Left ventricle myocardium inferior (tissue), 1 donor: ENCODE results near the gene PLA2G1B. TPM values are rescaled to one million over a fixed set of nuclear protein-coding genes. Genes with fewer than 3 reads are reported as not detected.

Experiments
- DNase-seq: peaks from one replicate; pipeline ENCODE4 v3.0.0-alpha.2; 2020
- H3K27ac ChIP-seq: fragments of 200-600 bp; replicated peaks from 2 replicates; pipeline ENCODE4 v1.8.0; 2021
- H3K27me3 ChIP-seq: fragments of 200-600 bp; 2 replicates; pipeline ENCODE4 v1.8.0; 2021; ENCODE audit warnings: low read depth
- H3K36me3 ChIP-seq: fragments of 200-600 bp; 2 replicates; pipeline ENCODE4 v1.8.0; 2021
- H3K4me1 ChIP-seq: fragments of 200-600 bp; 2 replicates; pipeline ENCODE4 v1.8.0; 2021
- H3K4me3 ChIP-seq: fragments of 200-600 bp; 2 replicates; pipeline ENCODE4 v1.8.0; 2021; ENCODE audit warnings: mild to moderate bottlenecking, moderate library complexity
- H3K9me3 ChIP-seq: fragments of 200-600 bp; replicated peaks from 2 replicates; pipeline ENCODE4 v1.8.0; 2021
- CTCF ChIP-seq: fragments of 200-600 bp; IDR thresholded peaks from 2 replicates; pipeline ENCODE4 v1.8.0; 2021; ENCODE audit warnings: antibody characterized with exemption, mild to moderate bottlenecking, borderline replicate concordance
- intact Hi-C: fragments of 100-400 bp; cut with micrococcal nuclease; formaldehyde crosslinking; loops from one replicate; pipeline ENCODE4 v1.11.0; 2022
- total RNA-seq: library from RNA; stranded (reverse); fragmentation: NEBNext Ultra II Directional; extraction: Animal tissue kit (Norgen Biotek cat#: 25700); gene quantifications from one replicate; pipeline ENCODE4 v1.2.1, GENCODE V29; 2021
- donor health status: DM: no; HTN: yes; CAD: no; lungs with severe emphysema.

Gene PLA2G1B
- total RNA-seq, 1 donor from 2014 or later: not detected

GRCh38 chr12:120367233-120367923 is 39.8 kb upstream of the PLA2G1B start:
- peak overlapping the region; percentile 75 for H3K4me3 ChIP-seq
- no peak for DNase-seq
- no peaks in the 10 kb centered on the region for H3K36me3 ChIP-seq
- peaks cover 53% of the 10 kb centered on the region for H3K27me3 ChIP-seq
- H3K27ac ChIP-seq: peak overlapping the region; percentile 52
- no peak for TF ChIP-seq CTCF
- H3K9me3 ChIP-seq: no peaks in the 10 kb centered on the region
- H3K4me1 ChIP-seq: peaks cover 27% of the 10 kb centered on the region
- intact Hi-C loops: no loop called here

- peaks cover 57% of the 10 kb centered on the region for H3K27me3 ChIP-seq
- H3K27ac ChIP-seq: no peak overlapping the region
- no peaks in the 10 kb centered on the region for H3K9me3 ChIP-seq
- no peak overlapping the region for H3K4me3 ChIP-seq
- no peak for TF ChIP-seq CTCF
- H3K36me3 ChIP-seq: no peaks in the 10 kb centered on the region
- DNase-seq: no peak
- intact Hi-C loops: no loop called here
- H3K4me1 ChIP-seq: peaks cover 33% of the 10 kb centered on the region
Observed at GRCh38 chr12:120366845-120367232, 39.3 kb upstream of the PLA2G1B start.

- H3K36me3 ChIP-seq: no peaks in the 10 kb centered on the region
- H3K4me1 ChIP-seq: peaks cover 38% of the 10 kb centered on the region
- no peak overlapping the region for H3K27ac ChIP-seq
- H3K9me3 ChIP-seq: no peaks in the 10 kb centered on the region
- H3K4me3 ChIP-seq: no peak overlapping the region
- DNase-seq: no peak
- peaks cover 61% of the 10 kb centered on the region for H3K27me3 ChIP-seq
- intact Hi-C loops: no loop called here
- TF ChIP-seq CTCF: no peak
Observed at GRCh38 chr12:120366341-120366705, 38.7 kb upstream of the PLA2G1B start.

- Histone ChIP-seq H3K9me3 (no peaks in the 10 kb centered on the region), H3K4me1 (peaks cover 40% of the 10 kb centered on the region), H3K27ac (no peak overlapping the region), H3K4me3 (no peak overlapping the region), H3K36me3 (no peaks in the 10 kb centered on the region), H3K27me3 (peaks cover 58% of the 10 kb centered on the region)
- intact Hi-C loops: no loop called here
- no peak for DNase-seq
- no peak for TF ChIP-seq CTCF
Observed at GRCh38 chr12:120365675-120366340, 38.2 kb upstream of the PLA2G1B start.

GRCh38 chr12:120364487-120364886 is 36.9 kb upstream of the PLA2G1B start:
- Histone ChIP-seq H3K4me1 (peaks cover 34% of the 10 kb centered on the region), H3K4me3 (no peak overlapping the region), H3K27me3 (peaks cover 45% of the 10 kb centered on the region), H3K9me3 (no peaks in the 10 kb centered on the region), H3K36me3 (no peaks in the 10 kb centered on the region), H3K27ac (no peak overlapping the region)
- DNase-seq: no peak
- intact Hi-C loops: no loop called here
- TF ChIP-seq CTCF: no peak
